Islet precursor cell (in vitro differentiated cells): ENCODE results near the gene FAM90A26.
"Not testable (repeated sequence)": the region's sequence is repeated elsewhere in the genome, so short reads cannot be mapped to it uniquely, and the experiment has no call there.

Experiments used
- DNase-seq: peaks from one replicate; pipeline ENCODE4 v3.0.0-alpha.2; 2018

FAM90A26 gene

GRCh38 chr4:9160046-9160445, 10.2 kb upstream of the FAM90A26 start:
- DNase-seq, result not testable (repeated sequence)

DNA sequence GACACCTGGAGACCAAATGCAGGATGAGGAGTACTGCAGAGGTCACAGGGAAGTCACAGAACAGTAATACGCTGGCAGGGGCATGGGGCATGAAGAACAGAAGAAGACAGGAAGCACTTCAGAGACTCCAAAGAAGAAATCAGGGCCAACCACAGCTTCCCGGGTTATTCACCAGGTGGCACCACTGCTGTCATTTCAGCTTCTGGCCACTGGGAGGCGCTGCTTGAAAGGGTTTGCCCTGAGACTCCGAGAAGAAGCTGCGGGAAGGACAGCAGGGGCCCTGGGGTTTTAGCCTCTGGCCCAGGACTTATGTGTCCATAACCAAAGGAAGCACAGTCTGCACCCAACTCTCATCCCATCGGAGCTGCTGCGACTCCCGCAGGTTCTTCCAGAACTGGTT, 4.2 kb upstream of the FAM90A26 start:
- not testable (repeated sequence) for DNase-seq

DNA sequence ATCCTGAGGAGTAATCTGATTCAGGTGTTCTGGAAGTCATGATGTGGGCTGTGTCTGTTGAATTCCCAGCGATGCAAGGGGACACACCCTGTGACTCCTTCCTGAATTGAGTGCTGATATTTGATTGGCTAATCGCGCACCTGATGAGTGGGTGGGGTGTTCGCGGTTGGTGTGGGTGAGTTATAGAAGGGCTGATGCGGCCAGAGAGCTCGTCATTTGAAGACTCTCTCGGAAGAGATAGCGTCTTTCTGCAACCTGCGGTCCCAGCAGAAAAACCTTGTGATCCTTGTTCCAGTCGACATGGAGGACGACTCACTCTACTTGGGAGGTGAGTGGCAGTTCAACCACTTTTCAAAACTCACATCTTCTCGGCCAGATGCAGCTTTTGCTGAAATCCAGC, 40.1 kb downstream of the FAM90A26 start, which contains the start of gene USP17L10:
USP17L10 (plus strand) TSS at position 301 of the 400 bp plus-strand sequence; CDS start at position 301, 0 bp downstream.
- not testable (repeated sequence) for DNase-seq

- not testable (repeated sequence) for DNase-seq
Measured at GRCh38 chr4:9214701-9215100, 44.5 kb downstream of the FAM90A26 start.

DNA sequence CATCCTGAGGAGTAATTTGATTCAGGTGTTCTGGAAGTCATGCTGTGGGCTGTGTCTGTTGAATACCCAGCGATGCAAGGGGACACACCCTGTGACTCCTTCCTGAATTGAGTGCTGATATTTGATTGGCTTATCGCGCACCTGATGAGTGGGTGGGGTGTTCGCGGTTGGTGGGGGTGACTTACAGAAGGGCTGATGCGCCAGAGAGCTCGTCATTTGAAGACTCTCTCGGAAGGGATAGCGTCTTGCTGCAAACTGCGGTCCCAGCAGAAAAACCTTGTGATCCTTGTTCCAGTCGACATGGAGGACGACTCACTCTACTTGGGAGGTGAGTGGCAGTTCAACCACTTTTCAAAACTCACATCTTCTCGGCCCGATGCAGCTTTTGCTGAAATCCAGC, 44.9 kb downstream of the FAM90A26 start, which contains the start of gene USP17L11:
USP17L11 (plus strand) TSS at position 301 of the 400 bp plus-strand sequence; CDS start at position 301, 0 bp downstream.
- not testable (repeated sequence) for DNase-seq

DNA sequence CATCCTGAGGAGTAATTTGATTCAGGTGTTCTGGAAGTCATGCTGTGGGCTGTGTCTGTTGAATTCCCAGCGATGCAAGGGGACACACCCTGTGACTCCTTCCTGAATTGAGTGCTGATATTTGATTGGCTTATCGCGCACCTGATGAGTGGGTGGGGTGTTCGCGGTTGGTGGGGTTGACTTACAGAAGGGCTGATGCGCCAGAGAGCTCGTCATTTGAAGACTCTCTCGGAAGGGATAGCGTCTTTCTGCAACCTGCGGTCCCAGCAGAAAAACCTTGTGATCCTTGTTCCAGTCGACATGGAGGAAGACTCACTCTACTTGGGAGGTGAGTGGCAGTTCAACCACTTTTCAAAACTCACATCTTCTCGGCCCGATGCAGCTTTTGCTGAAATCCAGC, 49.6 kb downstream of the FAM90A26 start, which contains the start of gene USP17L12:
USP17L12 (plus strand) TSS at position 301 of the 400 bp plus-strand sequence; CDS start at position 301, 0 bp downstream.
- not testable (repeated sequence) for DNase-seq

- DNase-seq, result not testable (repeated sequence)
Measured at GRCh38 chr4:9224596-9224995, 54.4 kb downstream of the FAM90A26 start, which contains the start of gene USP17L13. USP17L13 (plus strand) TSS chr4:9224896; CDS start chr4:9224896, 0 bp downstream.
